ENCODE measurements around the gene RASGRP2.

The RASGRP2 gene

DNA sequence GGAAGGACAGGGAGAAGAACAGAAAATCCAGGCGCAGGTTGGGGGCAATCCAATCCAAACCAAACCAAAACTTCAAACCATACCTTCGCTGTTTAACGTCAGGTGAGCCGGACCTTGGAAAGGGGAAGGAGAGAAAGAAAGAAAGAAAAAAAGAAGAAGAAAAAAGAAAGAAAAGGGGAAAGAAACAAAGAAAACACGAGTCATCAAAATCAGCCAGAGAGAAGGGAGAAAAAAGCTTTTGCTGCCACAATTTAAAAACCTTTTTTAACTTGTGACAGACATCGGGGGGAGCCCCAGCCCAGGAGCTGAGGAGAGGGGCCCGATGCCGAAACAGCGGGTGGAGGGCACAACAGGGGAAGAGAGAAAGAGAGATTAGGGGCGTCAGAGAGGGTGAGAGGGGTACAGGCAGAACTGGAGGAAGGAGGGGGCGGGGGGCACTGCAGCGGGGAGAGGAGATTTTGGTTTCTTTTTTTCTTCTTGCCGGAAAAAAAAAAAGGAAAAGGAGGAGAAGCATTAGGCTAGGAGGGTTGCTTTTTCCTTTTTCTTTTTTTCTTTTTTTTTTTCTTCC lies 51.1 kb downstream of the RASGRP2 start:
- Histone ChIP-seq H3K27ac (ENCODE audit: low read length) (no peak overlapping the region), H3K27me3 (ENCODE audit: insufficient read depth, low read length) (peaks cover 37% of the 10 kb centered on the region), H3K9ac (ENCODE audit: low read depth, low read length) (no peak overlapping the region), H3K4me3 (ENCODE audit: low read length) (peak overlapping the region; percentile 16; the same call in 1 of the 2 replicates), H3K9me3 (ENCODE audit: insufficient read depth, low read depth, low read length) (no peaks in the 10 kb centered on the region), H3K4me1 (ENCODE audit: insufficient read depth, low read length) (peaks cover 4% of the 10 kb centered on the region; the same call in 1 of the 2 replicates), H3K36me3 (ENCODE audit: insufficient read depth, low read depth, low read length) (no peaks in the 10 kb centered on the region)

DNA sequence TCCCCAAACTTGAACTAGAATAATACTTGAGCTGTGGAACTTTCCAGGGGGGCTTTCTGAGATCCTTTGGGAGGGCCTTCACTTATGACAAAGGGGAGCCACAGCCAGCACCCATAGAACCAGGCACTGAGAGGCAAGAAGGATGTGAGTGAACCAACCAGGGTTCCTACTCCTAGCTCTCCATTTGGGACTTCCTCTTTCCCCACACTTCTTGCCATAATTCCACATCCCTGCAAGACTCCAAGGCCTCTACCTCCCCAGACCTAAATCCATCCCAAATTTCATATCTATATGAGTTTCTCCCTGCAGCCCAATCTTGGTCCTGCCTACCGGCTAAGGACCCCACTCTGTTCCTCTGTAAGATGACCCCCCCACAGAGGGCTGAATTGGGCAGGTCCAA lies 52.4 kb downstream of the RASGRP2 start:
- H3K9me3 ChIP-seq (ENCODE audit: insufficient read depth, low read depth, low read length) = no peaks in the 10 kb centered on the region
- H3K27me3 ChIP-seq (ENCODE audit: insufficient read depth, low read length) = peaks cover 30% of the 10 kb centered on the region
- H3K4me1 ChIP-seq (ENCODE audit: insufficient read depth, low read length) = peaks cover 5% of the 10 kb centered on the region; the same call in 1 of the 2 replicates
- H3K36me3 ChIP-seq (ENCODE audit: insufficient read depth, low read depth, low read length) = no peaks in the 10 kb centered on the region
- H3K27ac ChIP-seq (ENCODE audit: low read length) = no peak overlapping the region
- H3K4me3 ChIP-seq (ENCODE audit: low read length) = no peak overlapping the region
- H3K9ac ChIP-seq (ENCODE audit: low read depth, low read length) = no peak overlapping the region

DNA sequence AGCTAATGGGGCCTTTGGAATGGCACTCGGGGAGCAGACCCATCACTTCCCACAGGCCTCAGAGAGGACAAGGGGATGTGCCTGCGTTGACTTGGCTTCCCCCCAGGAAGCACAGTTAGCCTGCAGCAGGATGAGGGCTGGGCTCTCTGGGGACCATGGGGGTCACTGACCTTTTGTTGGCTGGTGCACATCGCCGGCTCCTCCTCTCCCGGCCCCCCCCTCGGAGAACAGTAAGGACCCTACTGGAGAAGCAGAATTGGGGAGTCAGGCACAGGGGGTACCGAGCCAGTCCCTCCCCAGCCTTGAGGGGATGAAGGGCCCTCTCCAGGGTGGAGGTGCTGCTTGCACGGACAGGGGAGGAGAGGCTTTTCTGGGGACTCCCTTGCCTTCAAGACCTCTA lies 53.7 kb downstream of the RASGRP2 start:
- H3K36me3 ChIP-seq (ENCODE audit: insufficient read depth, low read depth, low read length) = no peaks in the 10 kb centered on the region
- no peaks in the 10 kb centered on the region for H3K9me3 ChIP-seq (ENCODE audit: insufficient read depth, low read depth, low read length)
- no peak overlapping the region for H3K27ac ChIP-seq (ENCODE audit: low read length)
- no peak overlapping the region for H3K4me3 ChIP-seq (ENCODE audit: low read length)
- H3K4me1 ChIP-seq (ENCODE audit: insufficient read depth, low read length) = peaks cover 5% of the 10 kb centered on the region; the same call in 1 of the 2 replicates
- H3K27me3 ChIP-seq (ENCODE audit: insufficient read depth, low read length) = peaks cover 23% of the 10 kb centered on the region
- H3K9ac ChIP-seq (ENCODE audit: low read depth, low read length) = no peak overlapping the region

DNA sequence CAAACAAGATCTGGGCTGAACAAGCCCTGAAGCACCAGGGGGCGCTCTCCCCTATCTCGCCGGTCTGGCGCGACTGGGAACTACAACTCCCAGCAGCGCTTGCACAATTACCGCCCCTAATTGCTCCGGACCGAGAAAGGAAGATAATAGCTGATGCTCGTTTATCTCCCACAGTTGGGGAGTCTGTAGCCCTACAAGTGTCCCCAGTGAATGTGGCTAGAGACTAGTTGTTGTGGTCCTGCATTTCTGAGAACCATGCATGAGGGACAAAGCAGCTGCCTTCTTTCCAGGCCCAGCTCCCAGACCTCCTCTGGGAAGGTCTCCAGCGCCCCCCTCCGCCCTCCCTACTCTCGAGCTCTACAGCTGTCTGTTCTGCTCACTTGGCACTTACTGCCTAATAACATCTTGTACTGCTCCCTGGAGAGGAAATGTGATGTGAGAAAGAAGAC lies 55.4 kb downstream of the RASGRP2 start:
- no peaks in the 10 kb centered on the region for H3K36me3 ChIP-seq (ENCODE audit: insufficient read depth, low read depth, low read length)
- peak overlapping the region; percentile 79 for H3K9ac ChIP-seq (ENCODE audit: low read depth, low read length)
- peak overlapping the region; percentile 93 for H3K4me3 ChIP-seq (ENCODE audit: low read length)
- peaks cover 30% of the 10 kb centered on the region for H3K27me3 ChIP-seq (ENCODE audit: insufficient read depth, low read length)
- H3K9me3 ChIP-seq (ENCODE audit: insufficient read depth, low read depth, low read length) = no peaks in the 10 kb centered on the region
- no peak overlapping the region for H3K27ac ChIP-seq (ENCODE audit: low read length)
- H3K4me1 ChIP-seq (ENCODE audit: insufficient read depth, low read length) = peaks cover 5% of the 10 kb centered on the region; the same call in 1 of the 2 replicates

DNA sequence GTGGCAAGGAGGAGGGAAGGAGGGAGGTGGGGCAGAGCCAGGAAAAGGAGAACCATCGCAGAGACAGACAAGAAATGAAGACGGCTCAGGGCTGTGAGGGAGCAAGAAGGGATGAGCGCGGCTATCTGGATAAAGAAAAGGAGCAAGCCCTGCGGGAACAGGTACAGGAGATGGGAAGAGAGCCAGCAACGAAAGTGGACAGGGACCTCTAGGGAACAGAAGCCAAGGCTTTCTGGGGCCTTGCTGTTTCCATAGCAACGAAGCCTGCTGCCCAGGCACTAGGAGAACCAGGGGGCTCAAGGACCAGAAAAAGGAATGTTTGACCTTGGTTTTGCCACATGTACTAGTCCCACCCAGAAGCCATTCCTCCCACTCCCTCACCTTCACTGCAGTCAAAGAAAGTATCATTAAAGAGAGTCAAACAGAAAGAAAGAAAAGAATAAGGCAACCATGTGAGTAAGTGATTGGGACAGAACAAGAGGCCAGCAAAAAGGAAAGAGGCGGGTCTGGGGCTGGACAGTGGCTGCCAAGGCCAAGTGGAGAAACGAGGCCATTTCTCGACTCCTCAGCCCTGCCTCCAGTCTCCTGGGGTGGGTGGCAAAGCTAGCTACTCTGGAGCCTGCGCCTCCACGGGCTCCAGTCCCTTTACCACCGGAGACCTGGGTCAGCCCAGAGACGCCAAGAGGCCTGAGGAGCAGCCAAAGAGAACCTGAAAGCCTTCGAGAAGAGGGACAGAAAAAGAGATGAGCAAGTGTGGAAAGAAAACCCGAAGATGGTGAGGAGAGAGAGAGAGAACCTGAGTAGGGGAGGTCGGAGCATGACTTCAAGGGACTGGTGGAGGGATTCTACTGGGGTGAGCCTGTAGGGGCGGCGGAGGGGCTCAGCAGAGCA lies 56.1 kb downstream of the RASGRP2 start:
- Histone ChIP-seq H3K4me3 (ENCODE audit: low read length) (peak overlapping the region; percentile 93; the same call in 1 of the 2 replicates), H3K9ac (ENCODE audit: low read depth, low read length) (no peak overlapping the region; the same call in 1 of the 2 replicates), H3K9me3 (ENCODE audit: insufficient read depth, low read depth, low read length) (no peaks in the 10 kb centered on the region), H3K27me3 (ENCODE audit: insufficient read depth, low read length) (peaks cover 25% of the 10 kb centered on the region), H3K4me1 (ENCODE audit: insufficient read depth, low read length) (peaks cover 5% of the 10 kb centered on the region; the same call in 1 of the 2 replicates), H3K27ac (ENCODE audit: low read length) (no peak overlapping the region), H3K36me3 (ENCODE audit: insufficient read depth, low read depth, low read length) (no peaks in the 10 kb centered on the region)

DNA sequence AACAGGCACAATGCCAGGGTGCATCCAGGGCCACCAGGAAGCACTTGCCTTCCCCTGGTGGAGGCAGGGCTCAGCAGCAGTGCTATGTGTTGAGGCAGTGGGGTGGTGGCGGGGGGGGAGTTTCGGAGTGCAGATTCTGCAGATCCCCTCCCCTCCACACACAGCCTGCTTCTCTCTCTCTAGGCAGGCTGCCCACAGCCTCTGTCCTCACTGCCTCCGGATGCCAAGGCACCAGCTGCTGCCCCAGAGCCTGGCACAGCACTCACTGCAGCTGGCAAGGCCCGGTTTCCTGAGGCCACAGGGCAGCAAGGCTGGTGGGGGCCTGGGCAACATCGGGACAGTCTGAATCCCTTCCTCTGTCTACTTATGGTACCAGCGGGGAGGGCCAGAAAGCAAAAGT lies 56.7 kb downstream of the RASGRP2 start:
- Histone ChIP-seq H3K9me3 (ENCODE audit: insufficient read depth, low read depth, low read length) (no peaks in the 10 kb centered on the region), H3K36me3 (ENCODE audit: insufficient read depth, low read depth, low read length) (no peaks in the 10 kb centered on the region), H3K9ac (ENCODE audit: low read depth, low read length) (no peak overlapping the region), H3K4me3 (ENCODE audit: low read length) (no peak overlapping the region), H3K4me1 (ENCODE audit: insufficient read depth, low read length) (peaks cover 5% of the 10 kb centered on the region; the same call in 1 of the 2 replicates), H3K27me3 (ENCODE audit: insufficient read depth, low read length) (peaks cover 20% of the 10 kb centered on the region), H3K27ac (ENCODE audit: low read length) (no peak overlapping the region)

DNA sequence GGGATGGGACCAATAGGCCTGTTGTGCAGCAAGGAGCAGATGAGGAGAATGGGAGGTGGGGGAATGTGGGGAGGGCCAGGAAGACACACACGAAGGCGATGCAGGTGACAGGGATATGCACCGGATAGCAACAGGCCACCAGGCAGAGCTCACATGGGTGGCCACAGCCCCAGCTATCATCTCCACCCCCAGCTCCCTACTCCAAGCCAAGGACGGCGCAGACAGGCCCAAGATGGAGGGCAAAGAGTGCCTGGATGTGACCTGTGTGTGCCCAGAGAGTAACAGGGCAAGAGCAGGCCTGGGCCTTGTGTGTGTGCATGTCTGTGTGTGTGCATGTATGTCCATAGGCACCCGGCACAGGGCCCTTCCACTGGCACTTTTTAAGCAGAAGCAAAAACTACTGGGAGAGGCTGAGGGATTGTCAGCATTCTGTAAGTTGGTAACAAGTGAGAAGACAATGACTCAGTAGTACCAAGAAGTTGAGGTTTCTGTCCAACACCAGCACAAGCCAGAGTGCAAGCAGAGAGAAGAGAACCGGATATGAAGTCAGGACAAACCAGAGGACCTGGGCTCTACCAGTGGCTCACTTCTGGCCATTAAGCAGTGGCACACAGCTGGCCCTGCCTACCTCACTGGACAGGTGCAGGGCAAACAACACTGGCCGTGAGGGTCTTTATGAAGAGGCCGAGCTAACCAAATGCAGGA lies 57.3 kb downstream of the RASGRP2 start:
- no peaks in the 10 kb centered on the region for H3K9me3 ChIP-seq (ENCODE audit: insufficient read depth, low read depth, low read length)
- no peaks in the 10 kb centered on the region for H3K36me3 ChIP-seq (ENCODE audit: insufficient read depth, low read depth, low read length)
- H3K9ac ChIP-seq (ENCODE audit: low read depth, low read length) = no peak overlapping the region

DNA sequence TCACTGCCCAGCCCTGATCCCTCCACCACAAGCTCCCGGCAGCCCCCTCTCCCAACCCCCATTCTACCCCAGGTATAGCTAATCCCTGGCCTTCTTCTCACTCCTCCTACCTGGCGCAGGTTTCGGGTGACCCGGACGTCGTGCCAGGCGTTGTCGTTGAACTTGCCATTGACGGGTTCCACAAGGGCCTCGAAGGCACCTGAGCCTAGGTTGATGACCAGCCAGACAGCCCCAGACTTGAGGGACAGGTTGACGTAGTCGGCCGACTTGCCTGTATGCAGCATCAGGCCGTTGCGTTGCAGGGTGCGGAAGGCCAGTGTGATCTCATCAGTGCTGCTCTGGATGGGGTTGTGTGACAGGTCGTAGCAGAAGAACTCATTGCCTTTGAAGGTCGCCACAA lies 58.4 kb downstream of the RASGRP2 start:
- no peaks in the 10 kb centered on the region for H3K9me3 ChIP-seq (ENCODE audit: insufficient read depth, low read depth, low read length)
- H3K36me3 ChIP-seq (ENCODE audit: insufficient read depth, low read depth, low read length) = no peaks in the 10 kb centered on the region
- H3K27ac ChIP-seq (ENCODE audit: low read length) = no peak overlapping the region
- no peak overlapping the region for H3K9ac ChIP-seq (ENCODE audit: low read depth, low read length)
- H3K4me1 ChIP-seq (ENCODE audit: insufficient read depth, low read length) = peaks cover 5% of the 10 kb centered on the region; the same call in 1 of the 2 replicates
- H3K27me3 ChIP-seq (ENCODE audit: insufficient read depth, low read length) = peaks cover 23% of the 10 kb centered on the region; the same call in 1 of the 2 replicates
- H3K4me3 ChIP-seq (ENCODE audit: low read length) = no peak overlapping the region

More for the DNA sequence above, 57.3 kb downstream of the RASGRP2 start:
- H3K4me1 ChIP-seq (ENCODE audit: insufficient read depth, low read length) = peaks cover 5% of the 10 kb centered on the region; the same call in 1 of the 2 replicates
- no peak overlapping the region for H3K27ac ChIP-seq (ENCODE audit: low read length)
- peaks cover 20% of the 10 kb centered on the region; the same call in 1 of the 2 replicates for H3K27me3 ChIP-seq (ENCODE audit: insufficient read depth, low read length)
- H3K4me3 ChIP-seq (ENCODE audit: low read length) = no peak overlapping the region

DNA sequence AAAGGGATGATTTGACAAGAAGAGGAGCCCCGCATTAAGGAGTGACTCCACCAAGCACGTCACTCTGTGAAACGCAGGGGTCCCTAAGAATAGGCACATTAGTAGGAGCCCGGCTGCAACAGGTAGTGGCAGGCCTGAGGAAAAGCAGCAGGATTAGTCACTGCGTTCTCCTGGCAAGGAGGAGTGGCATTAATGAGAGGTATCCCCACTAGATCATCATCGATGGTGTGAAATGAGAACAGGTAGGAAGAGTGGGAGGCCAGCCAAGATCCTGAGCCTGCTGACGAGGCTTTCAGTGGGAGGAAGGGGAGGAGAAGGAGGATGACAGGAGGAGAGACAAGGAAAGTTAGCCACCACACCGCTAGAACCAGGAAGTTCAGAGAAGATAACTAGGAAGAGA lies 59.6 kb downstream of the RASGRP2 start:
- H3K27me3 ChIP-seq (ENCODE audit: insufficient read depth, low read length) = peaks cover 26% of the 10 kb centered on the region; the same call in 1 of the 2 replicates
- H3K9me3 ChIP-seq (ENCODE audit: insufficient read depth, low read depth, low read length) = no peaks in the 10 kb centered on the region
- no peaks in the 10 kb centered on the region for H3K36me3 ChIP-seq (ENCODE audit: insufficient read depth, low read depth, low read length)
- H3K9ac ChIP-seq (ENCODE audit: low read depth, low read length) = no peak overlapping the region
- no peak overlapping the region for H3K4me3 ChIP-seq (ENCODE audit: low read length)
- peaks cover 5% of the 10 kb centered on the region; the same call in 1 of the 2 replicates for H3K4me1 ChIP-seq (ENCODE audit: insufficient read depth, low read length)
- H3K27ac ChIP-seq (ENCODE audit: low read length) = no peak overlapping the region

DNA sequence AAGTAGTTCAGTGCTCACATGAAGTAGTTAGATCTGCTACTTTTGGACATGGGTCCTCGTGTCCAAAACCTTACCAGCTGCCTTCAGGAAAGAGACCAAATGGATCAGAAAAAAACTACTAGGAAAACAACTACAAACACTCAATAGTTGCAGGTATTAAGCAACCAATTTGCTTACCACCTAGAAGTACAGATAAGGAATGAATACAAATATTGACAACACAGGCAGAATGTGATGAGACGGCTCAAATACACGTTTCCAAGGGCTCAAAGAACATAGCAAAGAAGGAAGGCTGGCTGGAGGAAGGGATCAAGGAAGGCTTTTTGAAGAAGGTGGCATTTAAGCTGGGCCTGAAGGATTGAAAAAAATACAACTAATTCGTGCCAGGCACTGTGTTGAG lies 62.8 kb downstream of the RASGRP2 start:
- Histone ChIP-seq H3K27ac (ENCODE audit: low read length) (no peak overlapping the region), H3K9ac (ENCODE audit: low read depth, low read length) (no peak overlapping the region), H3K27me3 (ENCODE audit: insufficient read depth, low read length) (peaks cover 38% of the 10 kb centered on the region; the same call in 1 of the 2 replicates), H3K4me1 (ENCODE audit: insufficient read depth, low read length) (no peaks in the 10 kb centered on the region), H3K9me3 (ENCODE audit: insufficient read depth, low read depth, low read length) (no peaks in the 10 kb centered on the region), H3K36me3 (ENCODE audit: insufficient read depth, low read depth, low read length) (no peaks in the 10 kb centered on the region), H3K4me3 (ENCODE audit: low read length) (no peak overlapping the region)

DNA sequence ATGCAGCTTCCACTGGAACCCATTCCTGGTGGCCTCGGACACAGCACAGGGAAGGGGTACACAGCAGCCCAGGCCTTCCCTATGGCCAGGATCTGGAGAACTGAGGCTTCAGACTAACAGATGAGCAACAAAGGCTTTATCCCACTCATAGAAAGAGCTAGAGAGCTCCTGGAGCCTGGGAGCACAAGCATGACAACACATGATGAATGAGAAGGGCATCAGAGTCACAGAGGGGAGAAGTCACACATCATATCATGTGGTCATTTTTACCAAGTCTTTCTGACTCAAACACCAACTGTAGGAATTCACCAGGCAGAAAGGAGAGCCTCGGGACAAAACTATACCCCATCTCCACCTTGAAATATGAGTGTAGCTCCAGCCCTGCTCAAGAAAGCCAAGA lies 64.1 kb downstream of the RASGRP2 start:
- Histone ChIP-seq H3K9me3 (ENCODE audit: insufficient read depth, low read depth, low read length) (no peaks in the 10 kb centered on the region), H3K27ac (ENCODE audit: low read length) (no peak overlapping the region), H3K27me3 (ENCODE audit: insufficient read depth, low read length) (peaks cover 38% of the 10 kb centered on the region; the same call in 1 of the 2 replicates), H3K4me1 (ENCODE audit: insufficient read depth, low read length) (no peaks in the 10 kb centered on the region), H3K36me3 (ENCODE audit: insufficient read depth, low read depth, low read length) (no peaks in the 10 kb centered on the region), H3K9ac (ENCODE audit: low read depth, low read length) (no peak overlapping the region), H3K4me3 (ENCODE audit: low read length) (no peak overlapping the region)
